NCI-H446 (cell line): Measurements from ENCODE around the gene EMSY.

Experiments
- DNase-seq, 2 experiments: peaks; one replicate each; lab custom pipeline; 2025; lab: John Stamatoyannopoulos, UW

EMSY gene

GRCh38 chr11:76597533-76598425, 153.0 kb downstream of the EMSY start:
- DNase-seq, result no peak

GRCh38 chr11:76598426-76598839, 153.6 kb downstream of the EMSY start:
- peak; percentile 16 to 62 for DNase-seq

- DNase-seq, result no peak
These were observed 154.5 kb downstream of the EMSY start for GRCh38 chr11:76599041-76600013.

GRCh38 chr11:76600124-76600655, 155.4 kb downstream of the EMSY start:
- no peak for DNase-seq

GRCh38 chr11:76601272-76601671, 156.5 kb downstream of the EMSY start:
- no peak for DNase-seq

- DNase-seq, result no peak
These were observed 156.9 kb downstream of the EMSY start for GRCh38 chr11:76601724-76602123.

- DNase-seq, result peak in 1 of 2 experiments; percentile 24
These were observed 157.6 kb downstream of the EMSY start for GRCh38 chr11:76602431-76602861.
